CD4-positive, CD25-positive, alpha-beta regulatory T cell (primary cell): Measurements from ENCODE around the gene C2orf92. TPM values are rescaled to one million over a fixed set of nuclear protein-coding genes. Genes with fewer than 3 reads are reported as not detected.

ENCODE experiments used
- ATAC-seq, 2 donors: fragments of 150-1000 bp; cut with Tn5 transposase; one replicate each; pipeline ENCODE4 v1.10.0; 2021; ENCODE audit warnings: low read depth in 2 of 2, moderate number of reproducible peaks in 2 of 2, moderate library complexity in 1 of 2
- DNase-seq, 3 donors: peaks; one replicate each; pipeline versions ENCODE4 v3.0.0 to v3.0.0-alpha.2; 2012 to 2022; ENCODE audit warnings: mixed read lengths in 1 of 3
- H3K27ac ChIP-seq: one replicate; pipeline ENCODE4 v1.7.0; 2013; ENCODE audit warnings: mild to moderate bottlenecking, low read length; ENCODE audit not compliant: insufficient read depth, poor library complexity, severe bottlenecking
- H3K27me3 ChIP-seq: one replicate; pipeline ENCODE4 v1.7.0; 2013; ENCODE audit warnings: low read length; ENCODE audit not compliant: control insufficient read depth, insufficient read depth
- H3K36me3 ChIP-seq: one replicate; pipeline ENCODE4 v1.7.0; 2013; ENCODE audit warnings: mild to moderate bottlenecking, low read length, moderate library complexity; ENCODE audit not compliant: control insufficient read depth, insufficient read depth
- H3K4me1 ChIP-seq: 2 replicates; pipeline ENCODE4 v1.7.0; 2013; ENCODE audit warnings: mild to moderate bottlenecking, low read length; ENCODE audit not compliant: insufficient read depth, control insufficient read depth, poor library complexity, severe bottlenecking
- H3K4me3 ChIP-seq: one replicate; pipeline ENCODE4 v1.7.0; 2013; ENCODE audit warnings: low read depth, mild to moderate bottlenecking, low read length, moderate library complexity
- H3K9me3 ChIP-seq, 2 experiments: 1 replicate in 1 of 2; 2 replicates in 1 of 2; pipeline ENCODE4 v1.7.0; 2013; ENCODE audit warnings: low read length in 2 of 2, mild to moderate bottlenecking in 1 of 2, moderate library complexity in 1 of 2; ENCODE audit not compliant: control insufficient read depth in 2 of 2
- H3K27ac Mint-ChIP-seq, 3 donors: one replicate each; pipeline ENCODE4 v1.8.0; 2020 to 2022; ENCODE audit warnings: mild to moderate bottlenecking in 3 of 3, mixed read lengths in 3 of 3, moderate library complexity in 2 of 3
- H3K27me3 Mint-ChIP-seq: one replicate; pipeline ENCODE4 v1.8.0; 2022; ENCODE audit warnings: mild to moderate bottlenecking, mixed read lengths
- H3K36me3 Mint-ChIP-seq: one replicate; pipeline ENCODE4 v1.8.0; 2020; ENCODE audit warnings: mixed read lengths
- H3K4me1 Mint-ChIP-seq, 4 donors: one replicate each; pipeline ENCODE4 v1.8.0; 2020 to 2022; ENCODE audit warnings: mixed read lengths in 4 of 4, mild to moderate bottlenecking in 1 of 4
- H3K4me3 Mint-ChIP-seq, 4 donors: one replicate each; pipeline ENCODE4 v1.8.0; 2020 to 2022; ENCODE audit warnings: mild to moderate bottlenecking in 4 of 4, mixed read lengths in 4 of 4, moderate library complexity in 3 of 4
- H3K9me3 Mint-ChIP-seq, 7 donors: one replicate each; pipeline ENCODE4 v1.8.0; 2020 to 2022; ENCODE audit warnings: mixed read lengths in 7 of 7, mild to moderate bottlenecking in 3 of 7, moderate library complexity in 2 of 7
- polyA plus RNA-seq, 4 donors: library from polyadenylated mRNA; unstranded; fragments of 300-500 nt; fragmentation: Illumina TruSeq; gene quantifications; one replicate each; pipeline ENCODE4 v1.2.3, GENCODE V29; 2021
- total RNA-seq: library from RNA; stranded (reverse); gene quantifications from one replicate; pipeline ENCODE4 v1.2.3, GENCODE V29; 2022

C2orf92 gene
- total and polyA plus RNA-seq, 5 donors from 2014 or later, result 0.61 to 20.4 TPM; not detected in 3

- no peaks in the 10 kb centered on the region for H3K27me3 Mint-ChIP-seq
- H3K4me1 ChIP-seq, result peaks cover 50% of the 10 kb centered on the region
- peaks cover 49% of the 10 kb centered on the region for H3K36me3 Mint-ChIP-seq
- H3K27ac ChIP-seq, result no peak overlapping the region
- H3K4me3 ChIP-seq, result no peak overlapping the region
- DNase-seq (no peak), ATAC-seq (no peak)
- H3K4me1 Mint-ChIP-seq, result peaks cover 4 to 88% (median 62%) of the 10 kb centered on the region in 4 donors
- H3K9me3 ChIP-seq, result no peaks in the 10 kb centered on the region
- no peak overlapping the region for H3K27ac Mint-ChIP-seq
- no peaks in the 10 kb centered on the region for H3K27me3 ChIP-seq
- H3K4me3 Mint-ChIP-seq, result no peak overlapping the region
- peaks cover 71% of the 10 kb centered on the region for H3K36me3 ChIP-seq
- H3K9me3 Mint-ChIP-seq, result peaks cover 0 to 2% (median 0%) of the 10 kb centered on the region in 7 donors
These were observed 54.5 kb downstream of the C2orf92 start for GRCh38 chr2:97724073-97724410.

- DNase-seq, result no peak
- Histone ChIP-seq H3K27ac (no peak overlapping the region), H3K9me3 (no peaks in the 10 kb centered on the region), H3K4me1 (peaks cover 45% of the 10 kb centered on the region), H3K4me3 (no peak overlapping the region), H3K36me3 (peaks cover 76% of the 10 kb centered on the region), H3K27me3 (no peaks in the 10 kb centered on the region)
- H3K27me3 Mint-ChIP-seq, result no peaks in the 10 kb centered on the region
- no peak overlapping the region for H3K27ac Mint-ChIP-seq
- H3K9me3 Mint-ChIP-seq, result peaks cover 0 to 2% (median 0%) of the 10 kb centered on the region in 7 donors
- H3K4me3 Mint-ChIP-seq, result peak overlapping the region in 1 of 4 donors; percentile 21
- peaks cover 4 to 87% (median 60%) of the 10 kb centered on the region in 4 donors for H3K4me1 Mint-ChIP-seq
- ATAC-seq, result no peak
- peaks cover 51% of the 10 kb centered on the region for H3K36me3 Mint-ChIP-seq
These were observed 55.0 kb downstream of the C2orf92 start for GRCh38 chr2:97724501-97724900.

DNA sequence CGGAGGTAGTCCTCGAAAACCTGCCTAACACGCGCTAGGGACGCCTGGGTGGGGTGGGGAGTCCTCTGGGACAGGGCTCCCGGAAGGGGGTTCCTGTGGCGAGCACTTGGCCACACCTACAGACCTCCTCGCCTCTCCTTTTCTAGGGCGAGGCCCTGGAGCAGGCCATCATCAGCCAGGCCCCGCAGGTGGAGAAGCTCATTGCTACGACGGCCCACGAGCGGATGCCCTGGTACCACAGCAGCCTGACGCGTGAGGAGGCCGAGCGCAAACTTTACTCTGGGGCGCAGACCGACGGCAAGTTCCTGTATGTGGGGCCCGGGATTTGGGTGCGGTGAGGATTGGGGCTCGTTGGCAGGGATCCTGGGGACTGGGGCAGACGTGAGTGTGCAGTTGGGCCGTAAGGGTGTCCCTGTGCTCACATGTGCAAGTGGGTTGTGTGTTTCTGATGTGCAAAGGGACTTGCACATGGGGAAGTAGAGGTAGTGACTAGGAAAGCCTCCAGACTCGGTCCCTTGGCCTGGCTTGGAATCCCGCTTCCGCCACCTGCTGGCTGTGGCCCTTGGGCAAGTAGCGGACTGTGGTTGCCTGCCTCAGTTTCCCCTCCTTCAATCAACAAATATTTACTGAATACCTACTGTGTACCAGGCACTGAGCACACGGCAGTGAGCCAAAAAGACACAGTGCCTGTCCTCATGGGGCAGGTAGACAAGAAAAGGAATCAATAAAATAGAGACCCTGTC lies 55.6 kb downstream of the C2orf92 start:
- Mint-ChIP-seq H3K9me3 (peaks cover 0 to 2% (median under 1%) of the 10 kb centered on the region in 7 donors), H3K27ac (peak overlapping the region; percentile 9 to 90 (median 63)), H3K4me3 (peak overlapping the region in 1 of 4 donors; percentile 21), H3K27me3 (no peaks in the 10 kb centered on the region), H3K4me1 (peaks cover 4 to 81% (median 56%) of the 10 kb centered on the region in 4 donors), H3K36me3 (peaks cover 56% of the 10 kb centered on the region)
- Histone ChIP-seq H3K36me3 (peaks cover 78% of the 10 kb centered on the region), H3K4me3 (no peak overlapping the region), H3K4me1 (peaks cover 41% of the 10 kb centered on the region), H3K9me3 (peaks cover 0 to 1% of the 10 kb centered on the region in 2 experiments), H3K27me3 (no peaks in the 10 kb centered on the region), H3K27ac (no peak overlapping the region)
- DNase-seq (no peak), ATAC-seq (no peak)

- Histone ChIP-seq H3K36me3 (peaks cover 88% of the 10 kb centered on the region), H3K4me1 (peaks cover 32% of the 10 kb centered on the region), H3K9me3 (peaks cover 0 to 3% of the 10 kb centered on the region in 2 experiments), H3K27ac (no peak overlapping the region), H3K27me3 (no peaks in the 10 kb centered on the region), H3K4me3 (no peak overlapping the region)
- DNase-seq (no peak), ATAC-seq (no peak)
- Mint-ChIP-seq H3K27ac (peak overlapping the region in 2 of 3 donors; percentile 87 to 91), H3K27me3 (no peaks in the 10 kb centered on the region), H3K9me3 (peaks cover 0 to 4% (median 2%) of the 10 kb centered on the region in 7 donors), H3K4me1 (peaks cover 4 to 78% (median 47%) of the 10 kb centered on the region in 4 donors), H3K36me3 (peaks cover 55% of the 10 kb centered on the region), H3K4me3 (peak overlapping the region in 1 of 4 donors; percentile 59)
These were observed 57.0 kb downstream of the C2orf92 start for GRCh38 chr2:97726261-97727064.

DNA sequence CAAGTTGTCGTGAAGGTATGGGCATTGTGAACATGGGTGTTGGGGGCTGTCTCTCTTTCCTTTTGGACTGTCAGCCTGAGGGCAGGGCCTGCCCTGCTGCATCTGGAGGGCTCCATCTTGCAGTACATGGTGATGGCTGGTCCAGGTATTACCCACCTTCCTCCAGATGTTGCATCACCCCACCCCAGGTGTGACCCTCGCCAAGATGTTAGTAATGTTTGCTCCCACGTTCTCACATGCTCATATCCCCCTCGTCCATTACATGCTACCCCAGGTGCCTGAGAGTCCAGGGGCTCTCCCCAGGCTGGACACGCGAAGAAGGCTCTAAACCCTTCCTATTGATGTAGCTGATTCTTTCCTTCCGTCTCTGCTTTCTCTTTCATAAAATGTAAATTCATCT lies 57.8 kb downstream of the C2orf92 start:
- H3K4me3 Mint-ChIP-seq, result peak overlapping the region in 2 of 4 donors; percentile 7 to 35
- peaks cover 0 to 4% (median 2%) of the 10 kb centered on the region in 7 donors for H3K9me3 Mint-ChIP-seq
- Histone ChIP-seq H3K27ac (no peak overlapping the region), H3K9me3 (peaks cover 0 to 3% of the 10 kb centered on the region in 2 experiments), H3K4me3 (no peak overlapping the region), H3K36me3 (peaks cover 95% of the 10 kb centered on the region), H3K4me1 (peaks cover 24% of the 10 kb centered on the region), H3K27me3 (no peaks in the 10 kb centered on the region)
- no peaks in the 10 kb centered on the region for H3K27me3 Mint-ChIP-seq
- H3K27ac Mint-ChIP-seq, result peak overlapping the region; percentile 74 to 91 (median 87)
- no peak for DNase-seq
- peaks cover 60% of the 10 kb centered on the region for H3K36me3 Mint-ChIP-seq
- peaks cover 4 to 75% (median 54%) of the 10 kb centered on the region in 4 donors for H3K4me1 Mint-ChIP-seq
- ATAC-seq, result no peak

GRCh38 chr2:97728091-97728731 lies 58.7 kb downstream of the C2orf92 start:
- no peak overlapping the region for H3K27ac ChIP-seq
- H3K27ac Mint-ChIP-seq, result peak overlapping the region in 2 of 3 donors; percentile 87 to 91
- peaks cover 0 to 4% (median 2%) of the 10 kb centered on the region in 7 donors for H3K9me3 Mint-ChIP-seq
- H3K36me3 ChIP-seq, result peaks cover 92% of the 10 kb centered on the region
- peaks cover 0 to 3% of the 10 kb centered on the region in 2 experiments for H3K9me3 ChIP-seq
- peaks cover 16% of the 10 kb centered on the region for H3K4me1 ChIP-seq
- no peaks in the 10 kb centered on the region for H3K27me3 Mint-ChIP-seq
- no peaks in the 10 kb centered on the region for H3K27me3 ChIP-seq
- peaks cover 4 to 72% (median 47%) of the 10 kb centered on the region in 4 donors for H3K4me1 Mint-ChIP-seq
- peak overlapping the region; percentile 11 for H3K4me3 ChIP-seq
- DNase-seq (no peak), ATAC-seq (peak in 1 of 2 donors; percentile 38)
- peak overlapping the region in 3 of 4 donors; percentile 25 to 59 (median 48) for H3K4me3 Mint-ChIP-seq
- peaks cover 55% of the 10 kb centered on the region for H3K36me3 Mint-ChIP-seq

- H3K4me3 Mint-ChIP-seq, result no peak overlapping the region
- Histone ChIP-seq H3K4me3 (no peak overlapping the region), H3K27me3 (no peaks in the 10 kb centered on the region), H3K27ac (no peak overlapping the region), H3K9me3 (peaks cover 0 to 3% of the 10 kb centered on the region in 2 experiments), H3K36me3 (peaks cover 92% of the 10 kb centered on the region), H3K4me1 (peaks cover 15% of the 10 kb centered on the region)
- peak overlapping the region in 1 of 3 donors; percentile 65 for H3K27ac Mint-ChIP-seq
- H3K4me1 Mint-ChIP-seq, result peaks cover 4 to 59% (median 44%) of the 10 kb centered on the region in 4 donors
- no peaks in the 10 kb centered on the region for H3K27me3 Mint-ChIP-seq
- H3K36me3 Mint-ChIP-seq, result peaks cover 52% of the 10 kb centered on the region
- peaks cover 0 to 4% (median 2%) of the 10 kb centered on the region in 7 donors for H3K9me3 Mint-ChIP-seq
- DNase-seq (no peak), ATAC-seq (no peak)
These were observed 60.7 kb downstream of the C2orf92 start for GRCh38 chr2:97730245-97730644.
